Stimulated activated CD4-positive, alpha-beta T cell treated with anti-CD3 and anti-CD28 coated beads, Interleukin-15, amount 100 ng/mL, for 48 hours (primary cell): ENCODE data around the gene GARIN6.
"Not testable (repeated sequence)": the region's sequence is repeated elsewhere in the genome, so short reads cannot be mapped to it uniquely, and the experiment has no call there.

Experiments used
- DNase-seq, 2 donors: peaks; one replicate each; pipeline ENCODE4 v3.0.0-alpha.2; 2020; ENCODE audit warnings: low read depth in 2 of 2

The GARIN6 gene

DNA sequence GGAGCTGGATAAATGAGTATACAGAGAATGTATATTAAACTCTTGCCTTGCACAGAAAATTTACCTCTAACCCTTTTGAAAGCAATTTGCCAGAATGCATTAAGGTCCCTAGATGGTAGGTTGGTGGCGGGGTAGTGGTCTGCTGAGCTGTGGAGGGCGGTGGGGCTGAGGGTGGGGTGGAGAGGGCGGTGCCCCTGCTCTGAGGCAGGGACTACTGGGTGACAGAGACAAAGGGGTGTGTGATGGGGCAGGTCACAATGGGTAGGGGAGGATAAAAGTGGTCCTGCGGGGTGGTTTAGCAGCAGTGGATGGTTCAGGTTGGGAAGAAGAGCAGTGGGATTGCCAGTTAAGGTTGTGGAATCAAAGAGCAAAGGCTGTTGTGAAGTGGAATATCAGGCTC lies at the start of gene GARIN6:
GARIN6 (plus strand) TSS at position 301 of the 400 bp plus-strand sequence. CDS start 422 bp downstream, outside the sequence.
- no peak for DNase-seq

DNA sequence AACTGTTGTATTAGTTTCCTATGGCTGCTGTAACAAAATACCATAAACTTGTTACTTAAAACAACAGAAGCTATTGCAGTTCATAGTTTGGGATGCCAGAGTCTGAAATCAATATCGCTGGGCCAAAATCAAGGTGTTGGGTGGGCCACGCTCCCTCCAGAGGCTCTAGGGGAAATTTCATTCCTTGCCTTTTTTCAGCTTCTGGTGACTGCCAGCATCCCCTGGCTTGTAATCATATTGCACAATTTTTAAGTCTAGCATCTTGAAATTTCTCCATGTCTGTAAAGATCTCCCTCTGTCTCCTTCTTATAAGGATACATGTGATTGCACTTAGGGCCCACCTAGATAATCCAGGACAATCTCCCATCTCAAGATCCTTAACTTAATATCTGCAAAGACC lies 48.8 kb upstream of the GARIN6 start:
- DNase-seq, result no peak

DNA sequence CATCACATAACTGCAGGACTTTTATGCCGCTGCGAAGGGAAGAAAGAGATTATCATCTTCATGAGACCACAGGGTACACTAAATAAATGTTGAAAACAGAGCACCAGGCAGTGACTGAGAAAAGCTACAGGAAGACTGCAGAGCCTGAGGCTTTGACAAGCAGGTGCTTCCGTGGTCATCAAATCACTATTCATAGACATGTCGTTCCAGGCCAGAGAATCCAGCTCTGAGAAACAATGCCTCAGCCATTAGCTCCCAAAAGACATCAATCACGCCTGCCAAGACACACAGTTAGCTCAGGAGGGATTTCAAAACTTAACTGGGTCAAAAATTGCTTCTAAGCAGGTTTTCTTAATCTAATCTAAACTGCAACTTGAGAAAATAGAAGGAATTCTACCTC lies 47.2 kb upstream of the GARIN6 start:
- no peak for DNase-seq

DNA sequence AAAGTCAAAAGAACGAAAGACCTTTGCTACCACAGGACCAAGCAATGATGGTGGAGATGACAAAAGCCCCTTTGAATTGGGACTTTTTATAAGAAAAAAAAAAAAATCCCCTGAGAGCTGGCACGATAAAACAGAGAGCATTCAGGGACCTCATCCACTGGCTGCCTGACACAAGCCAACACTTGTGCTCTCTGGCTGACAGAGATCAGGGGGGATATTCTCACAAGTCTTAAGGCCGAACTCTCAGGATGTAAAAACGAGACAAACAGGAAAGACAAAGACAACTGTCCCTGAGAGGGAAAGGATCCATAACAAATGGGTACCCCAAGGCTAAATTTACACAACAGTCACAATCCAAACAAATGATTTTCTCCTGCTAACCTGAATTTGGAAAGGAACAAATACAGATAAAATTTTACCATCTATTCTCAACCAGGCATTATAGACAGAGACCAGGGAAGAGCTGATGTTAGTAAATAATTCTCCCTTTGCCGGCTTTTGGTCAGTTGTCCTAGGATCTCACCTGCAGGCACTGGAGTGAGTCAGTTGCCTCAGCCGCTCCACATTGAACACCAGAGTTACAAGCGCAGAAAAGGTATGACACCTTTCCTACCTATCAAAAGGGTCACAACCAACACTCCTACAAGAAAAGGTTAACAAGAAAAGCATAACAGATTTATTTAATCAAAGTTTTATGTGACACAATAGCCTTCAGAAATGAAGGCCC lies 37.9 kb upstream of the GARIN6 start:
- DNase-seq, result no peak

DNA sequence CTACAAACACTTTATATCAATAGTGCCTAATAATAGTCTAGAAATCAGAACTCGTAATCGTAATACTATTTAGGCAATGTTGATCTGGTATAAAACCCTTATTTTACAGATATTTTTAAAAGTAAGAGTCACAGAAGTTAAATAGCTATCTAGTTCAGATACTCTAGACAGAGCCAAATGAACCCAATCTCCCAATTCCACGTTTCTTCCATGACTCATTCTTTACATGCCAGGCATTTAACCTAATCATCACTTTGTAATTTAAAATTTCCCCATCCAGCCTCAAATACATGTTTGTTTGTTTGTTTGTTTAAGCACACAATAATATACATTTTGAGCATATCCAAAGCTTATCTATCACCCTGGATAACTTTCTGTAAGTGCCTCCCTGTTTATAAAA lies 36.4 kb upstream of the GARIN6 start:
- no peak for DNase-seq

DNA sequence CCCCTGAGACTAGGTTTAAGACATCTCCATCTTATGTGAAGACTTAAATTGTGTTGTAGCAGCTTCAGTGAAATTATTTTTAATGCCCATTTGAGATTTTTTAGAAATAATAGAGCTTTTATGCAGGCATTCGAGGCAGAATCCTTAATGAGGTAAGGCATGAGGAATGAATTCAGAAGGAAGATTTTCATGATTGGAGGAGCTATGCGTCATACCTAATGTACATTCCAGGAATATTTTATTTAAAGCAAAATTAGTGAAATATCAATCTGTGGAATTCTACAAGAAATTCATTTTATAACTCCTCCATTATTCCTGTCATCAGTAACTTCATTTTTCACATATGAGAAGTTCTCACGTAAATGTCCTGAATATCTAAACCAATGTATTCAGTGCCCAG lies 36.0 kb upstream of the GARIN6 start:
- no peak for DNase-seq

DNA sequence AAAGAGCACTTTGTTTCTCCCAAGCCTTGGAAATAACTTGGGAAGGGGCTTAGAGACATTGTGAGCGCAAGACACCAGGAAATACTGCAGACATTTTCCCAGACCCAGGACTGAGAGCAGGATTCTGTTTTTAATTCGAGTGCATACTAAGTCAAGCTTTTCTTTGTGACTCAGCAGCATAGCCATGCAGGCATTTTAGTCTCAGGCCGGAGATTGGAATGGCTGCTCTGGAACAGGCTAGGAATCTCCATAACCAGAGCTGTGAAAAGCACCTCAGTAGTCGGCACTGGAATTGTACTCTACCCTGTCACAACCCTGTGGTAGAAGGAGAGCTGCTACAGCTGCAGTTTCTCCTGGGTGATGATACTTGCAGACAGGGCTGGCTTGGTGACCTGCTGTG lies 28.9 kb upstream of the GARIN6 start:
- DNase-seq, result no peak

DNA sequence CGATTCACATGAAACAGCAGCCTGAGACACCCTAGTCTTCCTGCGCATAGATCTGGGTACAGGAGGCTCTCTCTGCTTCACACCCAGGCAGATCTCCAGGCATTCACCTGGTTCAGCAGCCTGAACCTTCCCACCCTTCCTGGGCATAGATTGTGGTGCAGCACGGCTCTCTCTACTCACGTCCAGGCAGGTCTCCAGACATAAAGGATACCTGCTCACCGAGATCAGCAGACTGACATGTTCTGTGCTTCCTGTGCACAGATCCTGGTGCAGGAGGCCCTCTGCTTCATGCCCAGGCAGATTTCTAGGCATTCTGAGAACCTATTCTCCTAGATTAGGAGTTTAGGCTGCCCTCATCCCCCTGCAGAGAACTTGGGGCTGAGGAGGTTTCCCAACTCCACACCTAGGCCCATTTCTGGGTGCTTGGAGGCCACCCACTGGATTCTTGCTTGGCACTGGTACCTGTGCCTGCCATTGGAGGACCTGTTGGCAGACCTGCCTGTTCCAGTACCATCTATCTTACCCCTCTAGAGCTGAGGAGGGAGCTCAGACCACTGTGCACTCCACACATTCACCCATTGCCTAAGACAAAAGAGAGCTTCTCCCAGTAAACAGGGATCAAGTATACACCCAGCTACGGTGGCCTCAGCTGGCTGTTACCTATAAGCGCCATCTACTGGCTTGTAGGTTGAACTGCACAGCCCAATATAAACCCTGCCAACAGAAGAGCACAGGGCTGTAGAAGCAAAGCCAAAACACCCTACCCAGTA lies 28.0 kb upstream of the GARIN6 start:
- no peak for DNase-seq

DNA sequence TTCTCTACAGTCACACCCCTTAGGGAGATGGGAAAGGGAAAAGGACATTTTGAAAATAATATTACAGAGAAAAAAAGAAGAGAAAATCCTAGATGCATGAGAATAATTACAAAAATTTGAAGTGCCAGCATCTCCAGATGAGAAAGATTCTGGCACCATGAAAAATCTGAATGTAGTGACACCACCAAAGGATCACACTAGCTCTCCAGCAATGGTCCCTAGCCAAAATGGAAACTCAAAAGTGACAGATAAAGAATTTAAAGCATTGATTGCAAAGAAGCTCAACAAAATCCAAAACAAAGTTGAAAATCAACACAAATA lies 27.4 kb upstream of the GARIN6 start:
- no peak for DNase-seq

DNA sequence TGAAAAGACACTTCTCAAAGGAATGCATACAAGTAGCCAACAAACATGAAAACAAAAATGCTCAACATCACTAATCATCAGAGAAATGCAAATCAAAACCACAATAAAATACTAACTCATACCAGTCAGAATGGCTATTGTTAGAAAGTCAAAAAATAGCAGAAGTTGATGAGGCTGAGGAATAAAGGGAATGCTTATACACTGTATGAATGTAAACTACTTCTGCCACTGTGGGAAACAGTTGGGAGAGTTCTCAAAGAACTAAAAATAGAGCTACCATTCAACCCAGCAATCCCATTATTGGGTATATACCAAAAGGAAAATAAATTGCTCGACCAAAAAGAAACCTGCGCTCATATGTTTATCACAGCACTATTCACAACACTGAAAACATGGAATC lies 23.0 kb upstream of the GARIN6 start:
- DNase-seq, result not testable (repeated sequence)

DNA sequence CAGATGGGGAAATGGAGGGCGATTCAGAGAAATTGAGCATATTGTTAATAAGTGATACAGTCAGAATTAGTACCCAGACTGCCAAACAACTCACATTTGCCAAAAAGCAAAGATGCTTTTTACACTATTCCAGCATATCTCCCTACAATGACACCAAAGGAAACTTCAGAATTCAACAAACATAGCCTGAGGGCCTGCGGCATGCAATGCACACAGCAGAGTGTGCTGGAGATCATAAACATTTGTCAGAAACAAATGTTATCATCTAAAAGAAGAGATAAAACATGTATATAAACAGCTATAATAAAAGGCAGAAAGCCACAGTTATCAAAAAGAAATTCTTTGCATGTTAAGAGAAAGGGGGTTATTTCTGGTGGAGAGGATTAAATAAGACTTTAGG lies 20.1 kb upstream of the GARIN6 start:
- no peak for DNase-seq

DNA sequence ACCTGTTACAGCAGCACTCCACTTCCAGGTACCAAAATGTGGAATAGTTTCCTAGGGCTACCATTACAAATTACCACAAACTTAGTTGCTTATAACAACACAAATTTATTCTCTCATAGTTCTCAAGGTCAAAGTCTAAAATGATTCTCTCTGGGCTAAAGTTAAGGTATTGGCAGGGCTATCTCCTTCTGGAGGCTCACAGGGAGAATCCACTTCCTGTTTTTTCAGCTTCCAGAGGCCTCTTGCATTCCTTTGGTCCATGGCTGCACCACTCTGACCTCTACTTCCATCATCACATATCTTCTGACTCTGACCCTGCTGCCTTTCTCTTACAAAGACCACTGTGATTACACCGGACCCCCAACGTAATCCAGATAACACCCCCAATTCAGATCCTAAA lies 2.9 kb upstream of the GARIN6 start:
- DNase-seq, result no peak

DNA sequence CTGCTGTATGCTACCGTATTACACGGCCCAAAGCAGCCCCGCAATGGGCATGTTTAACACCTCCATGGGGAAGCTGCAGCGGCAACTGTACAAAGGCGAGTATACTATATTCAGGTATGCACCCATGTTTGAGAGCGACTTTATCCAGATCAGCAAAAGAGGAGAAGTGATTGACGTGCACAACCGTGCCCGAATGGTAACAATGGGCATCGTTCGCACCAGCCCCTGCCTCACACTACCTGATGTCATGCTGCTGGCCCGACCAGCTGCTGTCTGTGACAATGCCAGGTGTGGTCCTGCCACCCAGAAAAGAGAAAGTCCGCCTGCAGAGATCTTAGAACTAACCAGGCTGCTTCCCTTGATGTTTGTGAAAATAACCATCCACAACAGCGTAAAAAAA lies 630 bp downstream of the GARIN6 start:
- no peak for DNase-seq

DNA sequence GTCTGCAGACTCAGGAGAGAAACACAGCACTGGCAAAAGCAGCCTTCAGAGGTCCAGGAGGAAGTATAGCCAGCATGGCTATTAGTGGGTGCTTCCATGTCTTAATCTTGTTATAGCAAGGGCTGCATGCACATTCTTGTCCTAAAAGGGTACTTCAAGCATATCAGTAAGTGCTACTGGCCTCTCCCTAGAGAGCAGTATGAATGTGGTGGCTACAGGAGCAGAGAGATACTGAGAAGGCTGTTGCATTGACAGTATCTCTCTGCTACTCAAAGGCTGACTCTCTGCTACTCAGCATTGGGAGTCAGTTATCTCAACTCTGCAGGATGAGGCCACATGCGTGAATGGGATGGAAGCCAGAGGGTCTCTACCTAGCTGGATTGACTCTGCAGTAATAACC lies 2.0 kb downstream of the GARIN6 start:
- DNase-seq, result no peak

DNA sequence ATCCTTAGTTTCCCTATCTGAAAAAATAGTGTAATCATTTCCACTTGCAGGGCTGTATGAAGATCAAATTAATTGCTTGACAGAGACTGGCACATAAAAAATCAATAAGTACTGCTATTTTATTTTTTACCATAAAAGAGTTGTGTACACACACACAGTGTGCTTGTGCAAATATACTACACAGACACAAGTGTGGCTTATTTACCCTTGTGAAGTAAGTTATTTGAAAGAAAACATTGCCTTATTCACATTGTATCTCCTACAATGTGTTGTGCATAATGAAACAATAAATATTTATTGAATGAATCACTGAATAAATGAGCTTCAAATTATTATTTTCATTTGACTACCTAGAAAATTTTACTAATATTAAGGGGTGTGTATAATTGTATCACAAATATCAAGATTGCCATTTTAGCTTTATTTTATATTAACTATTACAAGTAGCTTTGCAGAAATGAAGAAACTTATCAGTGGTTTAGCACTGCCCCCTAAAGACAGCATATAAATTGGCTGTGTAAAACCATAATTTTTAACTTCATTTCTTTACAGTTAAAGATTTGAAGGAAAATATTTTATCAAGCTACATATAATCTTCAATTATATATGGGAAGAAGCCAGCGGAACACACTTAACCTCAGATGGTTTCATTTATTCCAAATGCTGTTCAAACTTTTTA lies 11.3 kb downstream of the GARIN6 start:
- DNase-seq, result no peak

DNA sequence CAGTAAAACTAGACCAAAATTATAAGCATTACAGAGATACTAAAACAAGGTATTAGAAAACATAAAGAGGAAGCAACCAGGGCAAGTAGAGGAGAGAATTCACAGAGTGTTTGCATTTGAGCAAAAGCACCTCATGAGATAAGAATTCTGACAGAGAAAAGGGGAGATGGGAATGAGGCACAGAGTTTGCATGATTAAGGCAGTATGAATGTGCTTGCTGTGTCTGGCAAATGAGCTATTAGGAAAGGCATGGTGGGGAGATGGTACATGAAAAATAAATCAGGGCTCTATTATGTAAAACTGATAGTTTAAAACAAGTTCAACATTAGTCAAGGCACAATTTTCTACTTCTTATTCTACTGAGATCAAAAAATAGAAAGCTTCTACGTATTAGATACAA lies 23.1 kb downstream of the GARIN6 start:
- no peak for DNase-seq

DNA sequence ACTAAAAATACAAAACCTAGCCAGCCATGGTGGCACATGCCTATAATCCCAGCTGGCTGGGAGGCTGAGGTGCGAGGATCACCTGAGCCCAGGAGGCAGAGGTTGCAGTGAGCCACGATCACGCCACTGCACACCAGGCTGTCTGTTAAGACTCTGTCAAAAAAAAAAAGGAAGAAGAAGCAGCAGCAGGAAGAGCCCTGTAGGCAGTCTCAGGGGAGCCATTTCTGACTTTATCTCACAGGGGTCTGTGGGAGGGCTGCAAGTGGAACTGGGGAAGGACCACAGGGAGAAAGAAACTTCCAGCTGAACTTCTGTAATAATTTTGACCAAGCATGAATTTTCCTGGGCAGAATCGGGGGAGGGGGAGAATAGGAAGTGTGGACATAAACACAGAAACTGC lies 32.7 kb downstream of the GARIN6 start:
- DNase-seq, result no peak

DNA sequence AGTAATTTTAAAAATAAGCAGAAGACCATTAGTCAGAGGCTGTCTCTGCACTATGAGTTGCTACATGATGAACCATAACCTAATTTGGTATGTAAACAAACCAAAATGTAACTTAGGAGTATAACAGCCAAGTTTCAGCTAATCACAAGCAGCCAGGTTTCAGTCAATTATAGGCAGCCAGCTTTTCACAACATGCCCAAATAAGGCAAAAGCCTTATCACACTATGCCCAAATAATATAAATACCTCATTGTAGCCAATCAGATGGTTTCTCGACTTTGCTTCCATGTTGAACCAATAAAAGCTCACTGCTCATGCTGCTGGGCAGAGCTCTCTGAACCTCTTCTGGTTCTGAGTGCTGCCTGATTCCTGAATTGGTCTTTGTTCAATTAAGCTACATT lies 38.6 kb downstream of the GARIN6 start:
- no peak for DNase-seq

DNA sequence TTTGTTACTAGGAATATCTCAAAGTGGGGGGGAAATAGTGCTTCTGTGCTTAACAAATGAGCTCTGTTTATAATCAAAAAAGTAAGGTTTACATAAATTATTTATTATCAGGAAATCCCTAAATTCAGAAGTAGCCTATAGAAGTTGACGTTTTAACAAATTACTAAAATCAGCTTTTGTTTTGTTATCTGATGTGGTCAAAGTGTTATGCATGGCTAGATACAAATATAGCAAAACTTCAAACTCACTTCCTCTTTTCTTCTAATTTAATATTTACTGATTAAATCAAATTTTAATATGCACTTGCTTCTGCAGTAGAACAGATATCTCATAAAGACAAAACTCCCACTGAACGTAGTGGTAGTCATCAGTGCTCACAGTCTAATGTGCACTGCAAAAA lies 47.5 kb downstream of the GARIN6 start:
- DNase-seq, result no peak
